ENCODE measurements around the gene CDR2.

DNA sequence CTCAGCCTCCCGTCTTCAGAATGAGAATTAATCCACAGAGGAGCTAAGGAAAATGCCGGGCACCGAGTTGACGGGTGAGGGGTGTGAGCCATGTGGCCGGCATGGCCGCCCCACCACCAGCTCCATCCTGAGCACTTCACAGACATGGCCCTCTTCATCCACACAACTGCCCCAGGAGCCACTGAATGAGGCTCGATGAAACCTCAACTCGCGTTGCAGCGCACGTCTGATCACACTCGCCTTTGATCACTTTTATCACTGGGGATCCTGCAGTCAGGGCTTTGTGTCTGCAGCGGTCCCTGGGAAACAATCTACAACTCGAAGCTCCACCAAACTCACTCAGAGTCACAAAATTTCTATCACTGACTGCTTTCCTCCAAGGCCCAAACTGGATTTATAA, 46.7 kb upstream of the CDR2 start:
- TF ChIP-seq, protein P1, sequence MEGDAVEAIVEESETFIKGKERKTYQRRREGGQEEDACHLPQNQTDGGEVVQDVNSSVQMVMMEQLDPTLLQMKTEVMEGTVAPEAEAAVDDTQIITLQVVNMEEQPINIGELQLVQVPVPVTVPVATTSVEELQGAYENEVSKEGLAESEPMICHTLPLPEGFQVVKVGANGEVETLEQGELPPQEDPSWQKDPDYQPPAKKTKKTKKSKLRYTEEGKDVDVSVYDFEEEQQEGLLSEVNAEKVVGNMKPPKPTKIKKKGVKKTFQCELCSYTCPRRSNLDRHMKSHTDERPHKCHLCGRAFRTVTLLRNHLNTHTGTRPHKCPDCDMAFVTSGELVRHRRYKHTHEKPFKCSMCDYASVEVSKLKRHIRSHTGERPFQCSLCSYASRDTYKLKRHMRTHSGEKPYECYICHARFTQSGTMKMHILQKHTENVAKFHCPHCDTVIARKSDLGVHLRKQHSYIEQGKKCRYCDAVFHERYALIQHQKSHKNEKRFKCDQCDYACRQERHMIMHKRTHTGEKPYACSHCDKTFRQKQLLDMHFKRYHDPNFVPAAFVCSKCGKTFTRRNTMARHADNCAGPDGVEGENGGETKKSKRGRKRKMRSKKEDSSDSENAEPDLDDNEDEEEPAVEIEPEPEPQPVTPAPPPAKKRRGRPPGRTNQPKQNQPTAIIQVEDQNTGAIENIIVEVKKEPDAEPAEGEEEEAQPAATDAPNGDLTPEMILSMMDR (conservative IDR thresholded peaks at IDR 0.05; ENCODE audit: low read depth, low read length) = no peak
- no peak for TF ChIP-seq EZH2phosphoT487 (IDR thresholded peaks at IDR 0.05; ENCODE audit: borderline replicate concordance, low read length)
